ENCODE measurements around the gene ABLIM2.

The ABLIM2 gene

DNA sequence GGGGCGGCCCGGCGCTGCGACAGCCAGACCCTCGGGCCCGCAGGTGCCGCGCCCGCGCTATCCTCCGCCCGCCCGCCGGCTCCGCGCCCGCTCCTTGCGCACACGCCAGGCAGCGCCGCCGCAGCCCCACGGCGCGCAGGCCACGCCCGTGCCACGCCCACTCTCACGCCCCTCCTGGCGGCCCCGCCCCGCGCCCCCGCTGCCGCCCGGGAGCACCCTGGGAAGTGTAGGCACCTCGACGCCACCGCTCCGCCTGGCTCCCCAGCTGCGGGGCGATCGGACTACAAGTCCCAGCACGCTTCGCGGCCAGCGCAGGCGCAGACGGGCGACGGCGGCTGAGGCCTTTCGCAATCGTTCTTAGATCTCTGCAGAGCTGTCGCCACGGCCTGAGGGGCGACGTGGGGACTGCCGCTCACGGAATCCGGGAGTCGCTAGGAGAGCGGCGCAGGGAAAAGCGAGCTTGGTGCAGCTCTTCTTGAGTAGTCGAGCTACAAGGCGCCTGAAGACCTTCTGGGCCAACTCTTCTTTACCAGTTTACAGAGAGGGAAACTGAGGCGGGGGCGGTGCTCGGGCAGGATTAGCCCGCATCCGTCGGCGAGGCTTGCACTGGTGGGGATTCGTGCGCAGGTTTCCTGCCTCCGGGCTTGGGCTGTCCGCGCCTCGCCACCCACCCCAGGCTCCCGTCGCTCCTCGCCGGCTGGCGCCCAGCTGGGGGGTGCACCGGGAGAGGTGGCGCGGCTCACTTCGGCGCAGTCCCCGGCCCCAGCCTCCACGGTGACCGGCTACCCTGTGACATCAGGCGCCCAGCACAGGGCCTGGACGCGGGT lies at the start of gene ABLIM2:
Gene ABLIM2 (minus strand): TSS at position 104 of the 827 bp plus-strand sequence. CDS start 124 bp downstream, outside the sequence.
- peak; percentile 97 to 100 (median 99) for DNase-seq
- intact Hi-C loops (cut with DNase I) = loop anchor here (10.0 kb wide), 1 partner anchor 134 kb away; no protein-coding TSS in a partner anchor

DNA sequence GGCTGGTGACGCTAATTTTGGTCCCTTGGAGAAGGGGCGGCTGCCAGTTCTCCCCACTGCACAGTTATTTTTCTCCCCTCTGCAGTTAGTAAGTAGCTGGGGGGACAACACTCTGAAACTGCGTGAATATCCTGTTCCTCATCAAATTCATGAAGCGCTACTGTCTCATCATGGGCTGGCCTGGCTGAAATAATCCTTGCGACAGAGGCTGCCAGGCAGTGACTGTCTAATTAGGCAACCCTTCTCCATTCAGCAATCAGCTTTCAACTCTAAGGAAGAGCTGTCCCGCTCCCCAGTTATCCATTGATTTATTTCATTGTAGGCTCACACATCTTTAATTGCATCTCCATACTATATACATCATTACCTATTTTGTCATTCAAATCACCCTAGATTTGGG lies 48.7 kb upstream of the ABLIM2 start:
- DNase-seq = no peak

DNA sequence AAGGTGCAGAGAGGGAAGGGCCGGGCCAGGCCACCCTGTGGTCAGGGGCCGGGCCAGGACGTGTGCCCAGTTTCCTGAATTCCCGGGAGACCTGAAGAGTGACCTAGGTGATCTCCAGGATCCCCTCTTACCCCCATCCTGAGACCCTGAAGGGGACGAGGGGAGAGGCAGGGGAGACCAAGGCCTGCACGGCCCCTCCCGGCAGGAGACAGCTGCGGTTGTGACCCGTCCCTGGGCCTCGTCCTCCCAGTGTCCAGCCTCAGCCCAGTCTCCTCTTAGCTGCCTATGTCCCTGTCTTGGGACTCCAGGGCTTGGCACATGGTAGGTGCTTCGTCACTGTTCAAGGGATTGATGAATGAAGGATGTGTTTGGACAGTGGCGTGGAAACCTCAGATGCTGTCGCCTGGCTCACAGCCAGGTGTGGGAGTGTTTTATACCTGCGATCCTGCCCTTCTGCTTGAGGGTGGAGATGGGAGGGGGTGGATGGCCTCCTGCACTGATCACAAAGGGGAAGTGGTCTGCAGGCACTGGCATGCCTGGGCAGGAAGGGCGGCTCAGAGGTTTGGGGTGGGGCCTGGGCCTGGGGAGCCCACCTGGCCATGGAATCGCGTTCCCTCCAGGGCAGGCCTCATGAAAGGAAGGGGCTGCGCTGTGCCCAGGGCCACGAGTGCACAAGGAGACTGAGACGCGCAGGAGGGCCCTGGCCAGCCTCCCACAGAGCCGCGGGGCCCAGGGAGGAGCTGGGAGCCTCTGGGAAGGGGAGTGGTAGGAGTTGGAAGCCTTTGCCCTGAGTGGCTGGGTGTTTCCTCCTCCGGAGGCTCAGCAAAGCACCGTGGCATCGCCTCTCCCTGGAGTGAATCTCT lies 47.4 kb upstream of the ABLIM2 start:
- intact Hi-C loops (cut with DNase I) = no loop called here
- DNase-seq = peak in 1 of 10 donors; percentile 66

More for the DNA sequence above, 48.7 kb upstream of the ABLIM2 start:
- intact Hi-C loops (cut with DNase I) = no loop called here

DNA sequence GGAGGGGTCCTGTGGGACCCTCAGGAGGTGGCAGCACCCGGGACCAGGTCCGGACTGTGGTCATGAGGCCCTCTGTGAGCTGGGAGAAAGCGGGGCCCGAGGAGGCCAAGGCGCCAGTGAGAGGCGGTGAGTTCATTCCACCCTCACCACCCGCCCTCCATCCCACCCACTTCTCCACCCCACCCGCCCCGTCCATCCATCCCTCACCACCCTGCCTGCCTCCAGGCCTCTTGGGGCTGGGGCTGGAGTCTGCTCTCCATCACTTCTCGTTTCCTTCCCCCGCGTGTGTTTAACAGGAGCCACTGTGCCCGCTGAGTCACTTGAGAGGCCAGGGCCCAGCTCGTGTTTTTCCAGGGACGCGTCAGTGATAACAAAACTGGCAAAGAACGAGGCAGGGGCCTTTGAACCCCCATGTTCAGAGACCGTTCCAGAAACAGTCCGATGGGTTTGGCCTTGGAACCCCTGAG lies 46.7 kb upstream of the ABLIM2 start:
- DNase-seq = peak in 1 of 10 donors; percentile 54
- intact Hi-C loops (cut with DNase I) = no loop called here

DNA sequence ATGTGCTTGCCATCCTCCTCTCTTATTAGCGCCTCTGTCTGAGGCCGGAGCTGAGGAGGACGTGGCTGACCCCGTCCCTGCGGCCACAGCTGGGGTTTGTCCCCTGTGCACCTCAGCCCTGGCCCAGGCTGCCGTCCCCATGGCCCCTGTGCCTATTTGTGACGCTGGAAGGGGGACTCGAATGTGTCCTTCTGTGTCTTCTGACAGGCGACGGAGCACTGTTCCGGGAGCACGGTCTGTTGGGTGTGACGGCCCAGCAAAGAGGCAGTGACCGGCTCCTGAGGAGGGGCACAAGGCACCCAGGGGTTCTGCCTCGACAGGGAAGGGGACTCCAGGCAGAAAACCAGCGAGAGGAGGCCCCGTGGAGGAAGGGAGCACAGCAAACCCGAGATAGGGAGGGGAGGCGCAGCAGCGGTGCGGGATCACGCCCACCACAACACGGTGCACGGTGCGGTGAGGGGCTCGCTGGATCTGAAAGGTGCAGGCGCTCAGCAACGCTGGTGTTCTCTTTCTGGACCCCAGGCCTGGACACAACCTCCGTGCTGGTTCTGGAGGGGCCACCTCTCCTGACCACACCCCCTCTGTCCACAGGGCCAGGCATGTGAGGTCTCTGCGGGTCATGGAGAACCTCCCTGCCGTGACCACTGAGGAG lies 46.1 kb upstream of the ABLIM2 start:
- intact Hi-C loops (cut with DNase I) = no loop called here
- DNase-seq = peak in 1 of 10 donors; percentile 75

DNA sequence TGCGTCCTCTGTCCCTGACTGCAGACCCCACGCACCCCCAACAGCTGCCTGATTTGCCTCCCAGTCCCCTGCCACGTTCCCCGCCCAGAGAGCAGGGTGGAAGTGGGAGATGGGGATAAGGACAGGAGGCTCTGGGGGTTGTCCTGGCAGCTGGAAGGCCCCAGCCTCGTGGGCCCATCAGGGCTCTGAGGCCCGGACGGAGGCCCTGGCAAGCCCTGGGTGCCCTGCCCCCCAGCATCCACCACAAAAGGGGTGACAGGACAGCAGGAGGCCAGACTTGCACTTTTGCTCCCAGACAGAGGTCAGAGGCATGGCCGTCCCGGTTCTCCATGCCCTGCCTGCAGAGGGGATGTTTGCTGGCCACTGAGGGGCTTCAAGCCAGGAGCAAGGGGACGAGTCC lies 45.2 kb upstream of the ABLIM2 start:
- intact Hi-C loops (cut with DNase I) = no loop called here
- DNase-seq = peak in 1 of 10 donors; percentile 64

DNA sequence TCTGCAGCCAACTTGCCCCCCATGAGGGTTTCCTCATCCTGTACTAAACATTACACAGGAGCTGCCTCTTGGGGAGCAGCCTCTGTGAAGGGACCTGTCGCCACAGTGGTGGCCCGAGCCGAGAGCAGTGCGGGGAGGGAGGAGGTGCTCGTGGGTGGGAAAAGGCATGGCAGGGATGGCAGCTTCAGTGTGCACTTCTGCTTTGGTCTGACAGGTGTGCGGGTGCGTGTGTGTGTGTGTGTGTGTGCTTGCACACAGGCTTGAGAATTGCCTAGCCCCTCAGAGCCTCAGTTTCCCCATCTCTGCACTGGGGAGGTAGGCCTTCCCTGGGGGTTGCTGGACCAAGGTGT lies 44.4 kb upstream of the ABLIM2 start:
- DNase-seq = no peak
- intact Hi-C loops (cut with DNase I) = no loop called here

DNA sequence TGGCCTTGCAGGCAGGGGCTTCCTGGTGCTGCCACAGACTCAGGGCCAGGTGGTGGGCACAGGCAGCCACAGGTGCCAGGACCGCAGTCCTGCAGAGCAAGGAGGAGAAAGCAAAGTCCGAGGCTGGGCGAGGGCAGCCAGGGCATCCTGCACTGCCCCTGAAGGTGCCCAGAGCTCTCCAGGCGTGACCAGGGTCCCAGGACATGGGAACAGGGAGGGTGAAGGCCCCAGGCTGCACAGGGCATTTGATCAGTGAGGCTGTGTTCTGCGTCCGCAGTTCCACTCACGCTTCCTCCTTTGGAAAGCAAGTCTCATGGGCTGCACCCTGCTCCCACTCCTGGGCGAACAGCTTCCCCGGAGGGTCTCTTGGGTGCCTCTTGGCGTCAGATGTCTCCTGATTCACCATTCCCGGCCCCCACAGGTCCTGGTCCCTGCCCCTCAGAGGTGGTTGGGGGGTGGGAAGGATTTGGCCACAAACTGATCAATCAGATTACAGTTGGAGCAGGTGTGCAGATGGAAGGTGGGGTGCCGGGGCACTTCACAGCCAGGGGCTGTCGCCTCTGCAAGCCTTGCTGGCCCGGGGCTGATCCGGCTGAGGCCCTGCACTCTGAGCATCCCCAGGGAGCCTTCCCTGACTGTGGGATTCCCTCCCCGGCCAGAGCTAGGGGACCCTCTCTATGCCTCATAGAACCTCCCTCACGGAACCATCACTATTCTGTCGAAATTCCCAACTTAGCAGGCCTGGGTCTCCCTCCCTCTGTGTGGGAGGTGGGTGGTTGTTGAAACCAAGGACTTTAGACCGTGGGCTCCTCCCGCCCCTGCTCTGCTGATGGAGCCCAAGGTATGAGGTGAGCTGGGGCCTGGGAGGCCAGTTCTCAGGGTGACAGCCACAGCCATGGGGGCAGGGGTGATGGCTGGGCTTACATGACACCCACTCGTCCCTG lies 43.8 kb upstream of the ABLIM2 start:
- DNase-seq = peak in 1 of 10 donors; percentile 72
- intact Hi-C loops (cut with DNase I) = no loop called here

DNA sequence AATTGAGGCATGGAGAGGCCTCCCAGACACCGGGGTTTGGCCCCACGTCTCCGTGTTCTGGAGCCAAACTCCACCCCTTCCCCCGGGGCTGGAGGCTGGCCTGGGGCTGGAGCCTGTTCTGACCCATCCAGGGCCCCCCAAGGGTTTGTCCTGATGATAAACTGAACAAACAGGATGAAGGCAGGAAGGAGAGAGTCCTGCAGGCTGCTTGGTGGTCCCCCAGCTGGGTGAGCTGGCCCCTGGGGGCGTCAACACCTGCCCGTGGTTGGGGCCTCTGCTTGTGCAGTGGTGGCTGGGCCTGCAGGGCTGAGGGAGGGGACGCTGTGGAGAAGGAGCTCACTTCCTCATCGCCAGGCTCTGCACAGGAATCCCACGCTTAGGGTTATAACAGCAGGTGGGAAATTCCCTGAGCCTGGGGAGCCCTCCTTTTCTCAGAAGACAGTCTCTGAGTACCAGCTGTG lies 42.7 kb upstream of the ABLIM2 start:
- intact Hi-C loops (cut with DNase I) = no loop called here

DNA sequence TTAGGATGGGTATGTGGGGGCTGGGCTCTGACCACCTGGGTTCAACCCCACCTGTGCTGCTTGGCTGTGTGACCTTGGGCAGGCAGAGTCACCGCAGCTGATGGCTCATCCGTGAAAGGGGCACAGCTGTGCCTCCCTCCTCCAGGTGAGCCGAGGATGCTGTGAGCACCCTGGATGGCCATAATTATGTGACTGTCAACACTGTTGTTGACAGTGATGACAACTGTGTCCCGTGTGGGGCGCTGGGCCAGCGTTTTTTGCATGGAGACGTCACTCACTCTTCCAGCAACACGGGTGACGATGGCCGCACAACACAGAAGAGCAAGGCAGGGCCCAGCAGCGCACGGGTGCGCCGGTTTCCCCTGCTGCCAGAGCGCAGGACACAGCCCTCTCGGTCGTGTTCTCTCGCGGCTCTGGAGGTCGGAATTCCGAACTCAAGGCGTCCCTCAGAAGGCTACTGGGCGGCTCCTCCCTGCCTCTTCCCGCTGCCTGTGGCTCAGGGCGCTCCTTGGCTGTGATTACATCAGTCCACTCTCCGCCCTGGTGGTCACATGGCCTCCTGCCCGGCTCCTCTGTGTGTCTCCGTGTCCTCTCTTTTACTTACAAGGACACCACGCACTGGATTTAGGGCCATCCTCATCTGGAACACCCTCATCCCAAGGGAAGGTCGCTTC lies 41.8 kb upstream of the ABLIM2 start:
- intact Hi-C loops (cut with DNase I) = no loop called here

More for the DNA sequence above, 42.7 kb upstream of the ABLIM2 start:
- peak in 1 of 10 donors; percentile 77 for DNase-seq

DNA sequence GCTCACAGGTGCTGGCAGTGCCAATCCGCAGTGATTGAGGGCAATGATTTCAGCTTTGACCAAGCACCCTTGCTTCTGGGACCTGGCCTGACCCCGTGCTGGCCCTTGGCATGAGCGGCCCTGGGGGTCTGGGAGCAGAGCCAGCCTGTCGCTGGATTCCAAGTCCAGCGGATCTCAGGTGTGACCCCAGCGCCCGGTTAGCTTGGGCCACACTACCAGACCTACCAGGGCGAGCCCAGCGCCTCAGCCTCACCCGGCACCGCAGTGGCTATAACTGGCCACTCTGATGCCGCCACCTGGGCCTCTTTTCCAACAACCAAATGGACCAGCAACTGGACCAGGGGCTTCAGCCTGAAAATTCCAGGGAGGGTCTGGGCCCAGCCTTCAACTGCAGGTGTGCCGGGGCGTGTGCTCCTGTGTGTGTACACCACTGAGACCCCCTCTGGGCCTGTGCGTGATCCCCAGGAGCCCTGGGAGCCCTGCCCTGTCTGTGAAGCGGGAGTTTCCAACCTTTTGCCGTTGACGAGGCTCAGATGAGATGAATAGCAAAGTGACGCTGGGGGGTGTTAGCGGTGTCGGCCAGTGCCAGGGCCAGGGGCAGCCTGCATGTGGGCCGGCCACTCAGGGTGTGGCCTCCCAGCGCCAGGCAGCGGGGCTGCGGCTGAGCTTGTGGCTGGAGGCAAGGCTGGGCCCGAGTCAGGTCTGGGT lies 41.1 kb upstream of the ABLIM2 start:
- peak in 1 of 10 donors; percentile 76 for DNase-seq
- intact Hi-C loops (cut with DNase I) = no loop called here

More for the DNA sequence above, 41.8 kb upstream of the ABLIM2 start:
- DNase-seq = no peak

DNA sequence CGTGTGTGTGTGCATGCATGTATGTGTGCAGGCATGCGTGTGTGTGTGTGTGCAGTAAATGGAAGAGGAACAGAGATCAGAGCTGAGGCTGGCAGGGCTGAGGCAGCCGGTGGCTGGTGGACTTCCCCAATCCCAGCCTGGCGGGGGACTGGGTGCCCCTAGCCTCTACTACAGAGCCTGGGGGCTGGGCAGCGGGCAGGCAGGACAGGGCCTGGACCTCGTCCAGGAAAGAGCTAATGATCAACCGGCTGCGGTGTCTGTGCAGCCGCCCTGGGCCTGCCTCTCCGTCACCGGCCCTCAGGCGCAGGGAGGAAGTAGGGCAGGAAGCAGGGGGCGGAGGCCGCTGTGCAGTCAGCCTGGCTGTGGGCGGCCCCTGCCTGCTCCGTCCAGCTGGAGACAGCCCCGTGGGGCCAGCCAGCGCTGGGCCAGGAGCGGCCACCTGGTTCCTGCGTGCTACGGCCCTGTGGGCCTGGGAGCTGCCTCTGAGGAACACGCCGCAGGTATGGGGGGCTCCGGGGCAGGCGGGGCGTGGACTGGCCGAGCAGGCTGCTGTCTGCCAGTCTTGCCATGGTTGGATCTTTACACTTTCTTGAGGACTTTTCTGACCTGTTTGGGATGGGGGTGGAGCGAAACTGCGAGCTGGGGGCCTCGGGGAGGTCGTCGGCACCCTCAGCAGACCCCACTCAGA lies 40.4 kb upstream of the ABLIM2 start, which contains the start of gene SH3TC1:
Gene SH3TC1 (plus strand): TSS at position 385 of the 688 bp plus-strand sequence. CDS start 5,905 bp downstream, outside the sequence.
- intact Hi-C loops (cut with DNase I) = no loop called here

DNA sequence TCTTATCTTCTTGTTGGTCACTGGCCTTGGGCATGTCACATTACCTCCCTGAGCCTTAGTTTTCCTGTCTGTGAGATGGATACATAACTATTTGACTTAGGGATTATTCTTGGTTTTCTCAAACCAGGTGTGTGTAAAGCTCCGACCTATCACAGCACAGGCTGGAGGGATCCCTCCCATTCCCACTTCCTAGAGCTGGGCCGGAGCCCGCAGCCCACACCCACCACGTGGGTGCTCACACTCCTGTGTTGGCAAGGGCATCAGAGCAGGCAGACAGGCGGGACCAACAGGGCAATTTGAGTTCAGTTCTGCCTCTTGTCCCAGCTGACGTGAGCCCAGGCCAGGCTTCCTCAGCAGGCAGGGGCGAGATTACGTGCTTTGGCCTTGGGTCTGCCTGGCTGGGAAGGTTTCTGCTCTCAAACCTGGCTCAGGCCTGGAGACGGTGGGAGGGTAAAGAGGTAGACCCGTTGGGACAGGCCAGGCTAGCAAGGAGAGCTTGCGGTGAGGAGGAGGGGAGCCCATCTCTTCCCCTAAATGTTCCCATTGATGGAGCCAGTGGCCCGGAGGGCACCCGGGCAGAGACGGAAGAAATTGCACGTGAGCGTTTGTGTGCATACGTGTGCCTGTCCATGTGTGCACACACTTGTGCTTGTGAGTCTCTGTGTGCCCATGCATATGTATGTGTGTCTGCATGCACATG lies 39.7 kb upstream of the ABLIM2 start:
- intact Hi-C loops (cut with DNase I) = no loop called here
- DNase-seq = peak in 1 of 10 donors; percentile 66

More for the DNA sequence above, 40.4 kb upstream of the ABLIM2 start, which contains the start of gene SH3TC1:
- DNase-seq = peak; percentile 31 to 93 (median 58)

DNA sequence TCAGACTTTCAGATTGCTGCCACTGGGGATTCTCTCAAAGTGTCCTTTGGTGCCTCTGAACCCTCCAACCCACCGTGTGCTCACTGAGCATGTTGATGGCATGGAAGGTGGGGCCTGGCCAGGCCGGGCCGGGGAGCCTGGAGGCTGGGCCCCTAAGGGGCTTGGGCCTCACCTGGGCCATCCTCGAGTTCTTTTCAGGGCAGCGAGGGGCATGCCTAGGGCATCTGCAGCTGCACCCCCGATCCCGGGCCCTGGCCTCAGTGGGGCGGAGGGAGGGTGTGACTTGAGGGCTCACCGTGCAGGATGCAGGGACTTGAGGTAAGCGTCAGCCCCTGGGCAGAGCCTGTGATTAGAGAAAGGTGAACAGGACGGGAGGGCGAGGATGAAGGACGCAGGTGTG lies 38.9 kb upstream of the ABLIM2 start:
- intact Hi-C loops (cut with DNase I) = no loop called here
- DNase-seq = no peak

DNA sequence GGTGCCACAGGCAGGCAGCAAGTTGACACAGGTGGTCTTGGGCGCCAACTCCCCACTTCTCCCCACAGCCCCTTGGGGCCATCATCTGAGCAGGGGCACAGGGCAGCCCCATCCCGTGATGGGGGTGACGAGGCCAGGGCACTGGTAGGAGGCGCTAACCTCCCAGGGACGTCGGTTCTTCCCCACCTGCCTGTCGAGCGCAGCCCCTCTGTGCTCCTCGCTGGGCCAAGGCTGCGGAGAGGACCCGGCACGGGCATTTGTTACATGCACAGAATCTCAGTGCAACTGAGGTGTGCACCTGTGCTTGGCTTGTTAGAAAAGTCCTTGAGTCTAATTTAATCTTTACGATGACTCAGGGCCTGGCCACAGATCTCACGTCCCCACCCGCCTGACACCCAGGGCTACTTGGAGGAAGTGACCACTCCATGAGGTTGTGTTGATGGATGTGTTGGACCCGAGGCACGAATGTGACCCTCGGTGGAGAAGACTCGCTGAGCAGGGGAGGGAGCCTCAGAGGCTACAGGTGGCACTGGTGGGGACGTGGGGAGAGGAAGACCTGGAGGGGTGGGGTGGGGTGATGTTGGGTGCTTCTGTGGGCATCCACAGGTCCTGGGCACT lies 37.3 kb upstream of the ABLIM2 start:
- intact Hi-C loops (cut with DNase I) = no loop called here

DNA sequence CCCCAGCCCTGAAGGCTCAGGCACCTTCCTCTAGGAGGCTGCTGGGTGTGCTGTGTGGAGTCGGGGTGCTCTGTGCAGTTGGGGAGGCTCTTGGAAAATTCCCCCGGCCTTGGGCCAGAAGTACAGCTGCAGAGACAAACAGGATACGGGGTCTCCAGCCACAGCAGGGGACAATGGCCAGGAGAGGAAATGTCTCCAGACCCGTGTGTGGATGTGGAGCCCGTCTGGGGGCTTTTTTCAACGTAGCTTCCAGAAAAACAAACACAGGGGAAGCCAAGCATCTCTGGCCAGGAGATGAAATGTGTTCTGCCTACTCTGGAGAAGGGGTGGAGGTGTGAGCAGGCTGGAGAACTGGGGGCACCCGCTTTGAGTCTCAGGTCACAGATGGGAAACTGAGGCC lies 36.8 kb upstream of the ABLIM2 start:
- intact Hi-C loops (cut with DNase I) = no loop called here
- no peak for DNase-seq

More for the DNA sequence above, 37.3 kb upstream of the ABLIM2 start:
- DNase-seq = no peak

Measured in posterior cingulate gyrus (tissue), 11 donors.